Suprapubic skin (tissue), 4 donors: ENCODE data around the gene CTSH. TPM values are rescaled to one million over a fixed set of nuclear protein-coding genes. Genes with fewer than 3 reads are reported as not detected.

Source experiments
- DNase-seq, 2 donors: peaks; one replicate each; pipeline ENCODE4 v3.0.0-alpha.2; 2019; ENCODE audit warnings: low spot score in 2 of 2
- H3K27ac ChIP-seq: fragments of 200-600 bp; sonication (generic); one replicate; pipeline ENCODE4 v1.5.1; 2019
- H3K27me3 ChIP-seq: fragments of 200-600 bp; sonication (generic); one replicate; pipeline ENCODE4 v1.5.1; 2019
- H3K36me3 ChIP-seq: fragments of 200-600 bp; sonication (generic); one replicate; pipeline ENCODE4 v1.5.1; 2019
- H3K4me1 ChIP-seq: fragments of 200-600 bp; sonication (generic); one replicate; pipeline ENCODE4 v1.5.1; 2019
- H3K4me3 ChIP-seq: fragments of 200-600 bp; sonication (generic); one replicate; pipeline ENCODE4 v1.5.1; 2019; ENCODE audit warnings: mild to moderate bottlenecking
- H3K9me3 ChIP-seq: fragments of 200-600 bp; sonication (generic); one replicate; pipeline ENCODE4 v1.5.1; 2019
- CTCF ChIP-seq, 2 donors: fragments of 200-600 bp in 1 of 2; fragments of 450-650 bp in 1 of 2; sonication (generic) in 1 of 2; IDR thresholded peaks; one replicate each; pipeline ENCODE4 v1.5.1; 2016 to 2019; ENCODE audit warnings: antibody characterized with exemption in 2 of 2, mild to moderate bottlenecking in 1 of 2, moderate library complexity in 1 of 2
- EP300 ChIP-seq: sonication (generic); formaldehyde crosslinking; IDR thresholded peaks from one replicate; pipeline ENCODE4 v1.6.1; 2017; ENCODE audit warnings: antibody characterized with exemption
- POLR2A ChIP-seq, 2 donors: fragments of 450-650 bp; IDR thresholded peaks; one replicate each; pipeline ENCODE4 v1.6.1; 2017; ENCODE audit warnings: antibody characterized with exemption in 2 of 2, mild to moderate bottlenecking in 2 of 2, moderate library complexity in 2 of 2
- POLR2AphosphoS5 ChIP-seq, 3 donors: sonication (generic); formaldehyde crosslinking; IDR thresholded peaks; one replicate each; pipeline ENCODE4 v1.6.1; 2017; ENCODE audit warnings: antibody characterized with exemption in 3 of 3
- WGBS: methylation state at CpG from one replicate; pipeline ENCODE4 v1.1.5; 2018; 5-methylcytosine and 5-hydroxymethylcytosine counted together
- total RNA-seq, 4 donors: library from RNA; depleted of rRNA; stranded (reverse); fragments of >200 nt; gene quantifications; one replicate each; pipeline ENCODE4 v1.1.0, GENCODE V29; 2016

CTSH gene
- total RNA-seq, 4 donors from 2014 or later, result 98.4 to 308 (median 219) TPM

GRCh38 chr15:78982736-78983135 is 37.9 kb upstream of the CTSH start:
- Histone ChIP-seq H3K36me3 (no peaks in the 10 kb centered on the region), H3K4me1 (peaks cover 5% of the 10 kb centered on the region), H3K4me3 (no peak overlapping the region), H3K9me3 (no peaks in the 10 kb centered on the region), H3K27me3 (no peaks in the 10 kb centered on the region), H3K27ac (peak overlapping the region; percentile 73)
- 73% methylated on average over 10 of the region's 10 CpGs for WGBS
- no peak for DNase-seq
- no peak for TF ChIP-seq CTCF (IDR thresholded peaks at IDR 0.05)
- no peak for TF ChIP-seq POLR2A (IDR thresholded peaks at IDR 0.05)
- no peak for TF ChIP-seq EP300
- TF ChIP-seq POLR2AphosphoS5 (IDR thresholded peaks at IDR 0.05), result no peak

GRCh38 chr15:78981532-78982313 is 36.9 kb upstream of the CTSH start:
- H3K4me3 ChIP-seq, result no peak overlapping the region
- TF ChIP-seq CTCF (IDR thresholded peaks at IDR 0.05) (no peak), POLR2AphosphoS5 (IDR thresholded peaks at IDR 0.05) (no peak), POLR2A (IDR thresholded peaks at IDR 0.05) (no peak), EP300 (no peak)
- no peaks in the 10 kb centered on the region for H3K36me3 ChIP-seq

GRCh38 chr15:78979456-78980320 is 34.8 kb upstream of the CTSH start:
- no peak for DNase-seq
- WGBS, result 73% methylated on average over 13 of the region's 17 CpGs
- TF ChIP-seq EP300 (no peak), POLR2A (IDR thresholded peaks at IDR 0.05) (no peak), CTCF (IDR thresholded peaks at IDR 0.05) (peak; percentile 12 to 50), POLR2AphosphoS5 (IDR thresholded peaks at IDR 0.05) (no peak)
- Histone ChIP-seq H3K27me3 (no peaks in the 10 kb centered on the region), H3K36me3 (no peaks in the 10 kb centered on the region), H3K27ac (no peak overlapping the region), H3K9me3 (no peaks in the 10 kb centered on the region), H3K4me3 (no peak overlapping the region), H3K4me1 (peaks cover 3% of the 10 kb centered on the region)

More at GRCh38 chr15:78981532-78982313, 36.9 kb upstream of the CTSH start:
- no peak for DNase-seq
- Histone ChIP-seq H3K4me1 (peaks cover 3% of the 10 kb centered on the region), H3K9me3 (no peaks in the 10 kb centered on the region), H3K27ac (peak overlapping the region; percentile 73), H3K27me3 (no peaks in the 10 kb centered on the region)
- WGBS, result 86% methylated on average over 8 of the region's 11 CpGs

DNA sequence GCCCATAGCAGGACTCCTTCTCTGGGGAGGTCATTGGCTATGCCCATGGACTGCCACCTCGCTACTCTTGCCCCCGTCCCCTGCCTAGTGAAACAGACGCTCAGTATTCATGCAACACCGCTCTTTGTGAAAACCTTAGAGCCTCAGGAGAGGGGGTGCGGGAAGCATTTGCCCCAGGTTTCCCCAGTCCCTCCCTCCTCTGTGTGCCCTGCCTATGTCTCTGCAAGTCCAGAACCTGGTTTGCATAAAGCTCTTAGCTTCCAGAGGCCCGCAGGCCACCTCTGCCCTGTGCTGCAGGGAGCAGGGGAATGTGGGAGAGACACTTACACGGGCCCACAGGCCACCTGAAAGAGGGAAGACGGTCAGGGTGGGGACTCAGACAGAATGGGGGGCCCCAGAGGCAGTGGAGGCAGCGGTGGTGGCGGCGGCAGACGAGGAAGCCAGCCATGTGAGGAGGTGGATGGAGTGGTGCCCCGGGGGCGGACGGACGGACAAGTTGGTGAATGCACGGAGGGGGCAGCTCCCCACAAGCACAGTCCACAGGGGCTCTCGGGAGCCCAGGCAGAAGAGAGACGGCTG is 33.8 kb upstream of the CTSH start:
- no peak for DNase-seq
- peaks cover 3% of the 10 kb centered on the region for H3K4me1 ChIP-seq
- H3K9me3 ChIP-seq, result no peaks in the 10 kb centered on the region
- no peak overlapping the region for H3K4me3 ChIP-seq
- TF ChIP-seq EP300, result no peak
- TF ChIP-seq POLR2A (IDR thresholded peaks at IDR 0.05), result no peak
- no peak for TF ChIP-seq POLR2AphosphoS5 (IDR thresholded peaks at IDR 0.05)
- no peak for TF ChIP-seq CTCF (IDR thresholded peaks at IDR 0.05)
- H3K27me3 ChIP-seq, result no peaks in the 10 kb centered on the region
- H3K27ac ChIP-seq, result no peak overlapping the region
- H3K36me3 ChIP-seq, result no peaks in the 10 kb centered on the region
- WGBS, result 88% methylated on average over 18 of the region's 19 CpGs
